Measurements from ENCODE around the gene TTLL5. TPM values are rescaled to one million over a fixed set of nuclear protein-coding genes. Genes with fewer than 3 reads are reported as not detected.

TTLL5 gene
- total and polyA plus RNA-seq, 2 of the 13 experiments (the other 11 are each of a cell fraction or from before 2014, with no cell fraction given): 11.8 to 18.8 TPM

DNA sequence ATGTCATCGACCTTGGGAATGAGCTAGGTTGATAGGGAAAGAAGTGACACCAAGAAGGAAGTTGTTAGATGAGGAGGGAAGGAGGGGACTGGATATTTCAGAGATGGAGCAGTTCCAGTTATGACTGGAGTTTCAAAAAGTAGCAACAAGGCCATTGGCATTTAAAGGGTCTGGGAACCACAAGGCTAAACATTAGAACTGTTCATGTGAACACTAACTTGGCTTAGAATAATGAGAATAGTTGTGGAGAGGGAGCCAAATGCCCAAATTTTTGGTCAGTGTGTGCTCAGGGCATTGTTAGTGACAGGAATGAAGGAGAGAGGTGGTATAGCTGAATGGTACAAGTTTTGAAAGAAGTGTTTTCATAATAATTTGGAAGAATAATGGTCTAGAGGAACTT is 341.3 kb downstream of the TTLL5 start:
- DNase-seq (ENCODE audit: low spot score) (no peak), ATAC-seq (no peak), FAIRE-seq (no peak)
- Histone ChIP-seq H4K20me1 (ENCODE audit: insufficient read depth, low read length) (no peaks in the 10 kb centered on the region), H3K36me3 (replicated peaks in 1 of 2; ENCODE audit: control insufficient read depth in 1 of 2, insufficient read depth in 2 of 2, low read length in 2 of 2) (no peaks in the 10 kb centered on the region), H2AFZ (ENCODE audit: low read length) (no peak overlapping the region), H3K4me3 (replicated peaks in 1 of 3; ENCODE audit: insufficient read depth in 1 of 3, low read depth in 2 of 3, low read length in 3 of 3) (no peak overlapping the region), H3K9me3 (ENCODE audit: low read length) (no peaks in the 10 kb centered on the region), H3K27me3 (ENCODE audit: control insufficient read depth in 1 of 2, insufficient read depth in 2 of 2, low read length in 2 of 2) (no peaks in the 10 kb centered on the region; a peak in 1 of 5 replicates), H3K9ac (ENCODE audit: insufficient read depth, low read depth, low read length) (no peak overlapping the region), H3K27ac (ENCODE audit: extremely low read length, insufficient read depth, low read length) (no peak overlapping the region), H3K4me1 (ENCODE audit: insufficient read depth, low read length) (no peaks in the 10 kb centered on the region), H3K79me2 (ENCODE audit: insufficient read depth, low read length) (no peaks in the 10 kb centered on the region), H3K4me2 (ENCODE audit: low read depth, low read length) (no peak overlapping the region)
- CTCF ChIA-PET (ENCODE audit: low intra/inter-chr PET ratio, low total read pairs): no interaction called here
- in situ Hi-C loops (cut with HindIII; ENCODE audit: extremely low pct_ligation_motif_present, low pct_unique_long_range_greater_than_20kb) (no loop called here), intact Hi-C loops (cut with micrococcal nuclease; ENCODE audit: unreplicated experiment) (no loop called here)
- 0% methylated on average over 1 of the region's 1 CpG for WGBS (ENCODE audit: low lambda C conversion rate)
- POLR2A ChIA-PET: no interaction called here
- no TSS peak for BruUV-seq (replicated peaks)
- TF ChIP-seq KMT2B (CRISPR knock-in tag; IDR thresholded peaks at IDR 0.05) (no peak), ZNF558 (CRISPR knock-in tag; IDR thresholded peaks at IDR 0.05; ENCODE audit: borderline replicate concordance) (no peak), LCORL (IDR thresholded peaks at IDR 0.05) (no peak), LCORL (CRISPR knock-in tag; IDR thresholded peaks at IDR 0.05) (no peak), ATF7 (IDR thresholded peaks at IDR 0.05) (peak; percentile 86), ATF7 (CRISPR knock-in tag; IDR thresholded peaks at IDR 0.05) (no peak), SSRP1 (CRISPR knock-in tag; IDR thresholded peaks at IDR 0.05) (no peak)

Other genes starting within 250 kb of the TTLL5 start
- 7.7 and 8.9 TPM in 2 replicates for gene JDP2, start 233.2 kb upstream of the TTLL5 start, total RNA-seq (2016; rRNA removed; fragmentation: Illumina TruSeq; extraction: Trizol)
- 8.0 and 9.0 TPM in 2 replicates for gene JDP2, start 233.2 kb upstream of the TTLL5 start, polyA plus RNA-seq (2011; rRNA removed)
- 0.22 and 0.44 TPM in 2 replicates for gene BATF, start 138.8 kb upstream of the TTLL5 start, total RNA-seq (2016; rRNA removed; fragmentation: Illumina TruSeq; extraction: Trizol)
- gene BATF, start 138.8 kb upstream of the TTLL5 start, polyA plus RNA-seq (2011; rRNA removed): 0.37 and 0.88 TPM in 2 replicates
- gene FLVCR2, start 82.6 kb upstream of the TTLL5 start, total RNA-seq (2016; rRNA removed; fragmentation: Illumina TruSeq; extraction: Trizol): 5.5 and 9.9 TPM in 2 replicates
- 10.5 and 10.8 TPM in 2 replicates for gene FLVCR2, start 82.6 kb upstream of the TTLL5 start, polyA plus RNA-seq (2011; rRNA removed)
- gene ERG28, start 370 bp upstream of the TTLL5 start, total RNA-seq (2016; rRNA removed; fragmentation: Illumina TruSeq; extraction: Trizol): 21.5 and 27.3 TPM in 2 replicates
- gene ERG28, start 370 bp upstream of the TTLL5 start, polyA plus RNA-seq (2011; rRNA removed): 32.3 and 34.7 TPM in 2 replicates